ENCODE data around the gene TMSB15B. TPM values are rescaled to one million over a fixed set of nuclear protein-coding genes. Genes with fewer than 3 reads are reported as not detected.
"Not testable (repeated sequence)": the region's sequence is repeated elsewhere in the genome, so short reads cannot be mapped to it uniquely, and the experiment has no call there.

The TMSB15B gene
- total RNA-seq, 1 donor from 2014 or later: 20.1 TPM

GRCh38 chrX:104008831-104009230 lies 46.4 kb downstream of the TMSB15B start:
- Mint-ChIP-seq H3K4me1 (ENCODE audit: unreplicated experiment) (no peaks in the 10 kb centered on the region), H3K9me3 (ENCODE audit: unreplicated experiment) (no peaks in the 10 kb centered on the region), H3K36me3 (ENCODE audit: low read depth, unreplicated experiment) (no peaks in the 10 kb centered on the region), H3K4me3 (ENCODE audit: unreplicated experiment) (no peak overlapping the region), H3K27me3 (ENCODE audit: unreplicated experiment) (peaks cover 3% of the 10 kb centered on the region), H3K27ac (ENCODE audit: unreplicated experiment) (no peak overlapping the region)
- no peak for DNase-seq (ENCODE audit: low spot score)
- TF ChIP-seq CTCF (IDR thresholded peaks at IDR 0.05; ENCODE audit: unreplicated experiment): no peak

GRCh38 chrX:104013158-104013557 lies 50.7 kb downstream of the TMSB15B start:
- Mint-ChIP-seq H3K36me3 (ENCODE audit: low read depth, unreplicated experiment) (no peaks in the 10 kb centered on the region), H3K27me3 (ENCODE audit: unreplicated experiment) (peaks cover 3% of the 10 kb centered on the region), H3K4me1 (ENCODE audit: unreplicated experiment) (no peaks in the 10 kb centered on the region), H3K4me3 (ENCODE audit: unreplicated experiment) (no peak overlapping the region), H3K27ac (ENCODE audit: unreplicated experiment) (no peak overlapping the region), H3K9me3 (ENCODE audit: unreplicated experiment) (no peaks in the 10 kb centered on the region)
- no peak for DNase-seq (ENCODE audit: low spot score)
- no peak for TF ChIP-seq CTCF (IDR thresholded peaks at IDR 0.05; ENCODE audit: unreplicated experiment)

- TF ChIP-seq CTCF (IDR thresholded peaks at IDR 0.05; ENCODE audit: unreplicated experiment): no peak
- no peak for DNase-seq (ENCODE audit: low spot score)
- Mint-ChIP-seq H3K9me3 (ENCODE audit: unreplicated experiment) (no peaks in the 10 kb centered on the region), H3K27ac (ENCODE audit: unreplicated experiment) (no peak within 1 kb of the TSS), H3K4me3 (ENCODE audit: unreplicated experiment) (no peak within 1 kb of the TSS), H3K27me3 (ENCODE audit: unreplicated experiment) (peaks cover 3% of the 10 kb centered on the region), H3K36me3 (ENCODE audit: low read depth, unreplicated experiment) (no peaks in the 10 kb centered on the region), H3K4me1 (ENCODE audit: unreplicated experiment) (no peaks in the 10 kb centered on the region)
These were observed 51.2 kb downstream of the TMSB15B start, which contains the start of gene H2BW1 for GRCh38 chrX:104013606-104014005. H2BW1 (minus strand) TSS chrX:104013708; CDS start chrX:104013576, 132 bp downstream.

- H3K9me3 Mint-ChIP-seq (ENCODE audit: unreplicated experiment); H3K27ac Mint-ChIP-seq (ENCODE audit: unreplicated experiment); H3K36me3 Mint-ChIP-seq (ENCODE audit: low read depth, unreplicated experiment); H3K27me3 Mint-ChIP-seq (ENCODE audit: unreplicated experiment); H3K4me1 Mint-ChIP-seq (ENCODE audit: unreplicated experiment); H3K4me3 Mint-ChIP-seq (ENCODE audit: unreplicated experiment); DNase-seq (ENCODE audit: low spot score): not testable (repeated sequence)
These were observed 53.1 kb downstream of the TMSB15B start for GRCh38 chrX:104015576-104015975.

Other genes starting within 250 kb of the TMSB15B start
- 9.6 TPM for gene PLP1, start 185.8 kb upstream of the TMSB15B start, total RNA-seq (ENCODE audit: unreplicated experiment)
- 2.3 TPM for gene RAB9B, start 130.4 kb upstream of the TMSB15B start, total RNA-seq (ENCODE audit: unreplicated experiment)
- gene H2BW1, start 51.1 kb downstream of the TMSB15B start, total RNA-seq (ENCODE audit: unreplicated experiment): not detected
- gene H2BW2, start 77.3 kb downstream of the TMSB15B start, total RNA-seq (ENCODE audit: unreplicated experiment): not detected
- gene TMSB15C, start 113.6 kb downstream of the TMSB15B start, total RNA-seq (ENCODE audit: unreplicated experiment): 8.6 TPM
- gene ZCCHC18, start 149.9 kb downstream of the TMSB15B start, total RNA-seq (ENCODE audit: unreplicated experiment): 3.6 TPM
- 4.4 TPM for gene SLC25A53, start 194.4 kb downstream of the TMSB15B start, total RNA-seq (ENCODE audit: unreplicated experiment)
- 23.2 TPM for gene FAM199X, start 203.8 kb downstream of the TMSB15B start, total RNA-seq (ENCODE audit: unreplicated experiment)